ENCODE data around the gene DICER1.

DNA sequence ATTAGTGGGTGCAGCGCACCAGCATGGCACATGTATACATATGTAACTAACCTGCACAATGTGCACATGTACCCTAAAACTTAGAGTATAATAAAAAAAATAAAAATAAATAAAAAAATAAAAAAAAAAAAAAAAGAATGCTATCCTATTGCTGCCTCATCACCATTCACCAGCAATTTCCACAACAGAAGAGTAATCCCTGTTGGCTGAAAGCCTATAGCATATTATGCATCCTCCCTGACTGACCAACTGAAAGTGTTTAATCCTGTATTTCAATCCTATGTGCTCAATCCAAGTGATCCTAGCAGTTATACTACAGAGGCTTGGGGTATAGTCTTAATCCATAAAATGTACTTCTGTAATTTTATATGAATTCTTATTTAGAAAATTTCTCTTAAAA lies 18.5 kb downstream of the DICER1 start:
- TF ChIP-seq CTCF (IDR thresholded peaks at IDR 0.05; ENCODE audit: extremely low read depth in 1 of 2, insufficient read depth in 1 of 2, low read depth in 1 of 2, low read length in 2 of 2) (no peak), POLR2AphosphoS5 (IDR thresholded peaks at IDR 0.05; ENCODE audit: insufficient read depth, low read depth, low read length) (no peak), EZH2 (IDR thresholded peaks at IDR 0.05; ENCODE audit: borderline replicate concordance, low read depth, low read length, severe bottlenecking) (no peak), MYC (IDR thresholded peaks at IDR 0.05; ENCODE audit: low read depth, low read length) (no peak), POLR2A (IDR thresholded peaks at IDR 0.05; ENCODE audit: low read depth, low read length) (no peak), FOS (IDR thresholded peaks at IDR 0.05; ENCODE audit: borderline replicate concordance, insufficient read depth, low read length) (no peak), MAX (IDR thresholded peaks at IDR 0.05; ENCODE audit: insufficient read depth, insufficient read length) (no peak), JUN (IDR thresholded peaks at IDR 0.05; ENCODE audit: borderline replicate concordance, insufficient read depth, insufficient read length, low read depth) (no peak)
